ENCODE measurements around the gene MAP4K5. TPM values are rescaled to one million over a fixed set of nuclear protein-coding genes. Genes with fewer than 3 reads are reported as not detected.
"Not testable (repeated sequence)": the region's sequence is repeated elsewhere in the genome, so short reads cannot be mapped to it uniquely, and the experiment has no call there.

The MAP4K5 gene
- total RNA-seq, 2 donors from 2014 or later: 16.8 to 17.8 TPM

- peaks cover 0 to 30% of the 10 kb centered on the region in 2 donors for H3K36me3 Mint-ChIP-seq
- H3K9me3 Mint-ChIP-seq: peaks cover 0 to 17% of the 10 kb centered on the region in 2 donors
- no peak for ATAC-seq
- no peak overlapping the region for H3K27ac Mint-ChIP-seq
- no peak for DNase-seq (ENCODE audit: low spot score in 2 of 2)
Observed at GRCh38 chr14:50539051-50539450, 6.7 kb upstream of the MAP4K5 start.

- Mint-ChIP-seq H3K27ac (peak overlapping the region in 1 of 2 donors; percentile 65), H3K36me3 (peaks cover 0 to 22% of the 10 kb centered on the region in 2 donors)
- ATAC-seq: not testable (repeated sequence)
Observed at GRCh38 chr14:50538034-50538433, 5.7 kb upstream of the MAP4K5 start.

GRCh38 chr14:50534997-50535396, 2.6 kb upstream of the MAP4K5 start:
- Mint-ChIP-seq H3K36me3 (peaks cover 6 to 22% of the 10 kb centered on the region in 2 donors), H3K27ac (no peak overlapping the region), H3K9me3 (peaks cover 0 to 17% of the 10 kb centered on the region in 2 donors)
- DNase-seq (ENCODE audit: low spot score in 2 of 2) (no peak), ATAC-seq (no peak)

More at GRCh38 chr14:50538034-50538433, 5.7 kb upstream of the MAP4K5 start:
- not testable (repeated sequence) for DNase-seq (ENCODE audit: low spot score in 2 of 2)
- H3K9me3 Mint-ChIP-seq: peaks cover 0 to 17% of the 10 kb centered on the region in 2 donors

GRCh38 chr14:50534416-50534815, 2.0 kb upstream of the MAP4K5 start:
- no peak for DNase-seq (ENCODE audit: low spot score in 2 of 2)

GRCh38 chr14:50533806-50534205, 1.4 kb upstream of the MAP4K5 start:
- ATAC-seq: no peak
- Mint-ChIP-seq H3K9me3 (peaks cover 0 to 17% of the 10 kb centered on the region in 2 donors), H3K36me3 (peaks cover 6 to 22% of the 10 kb centered on the region in 2 donors), H3K27ac (no peak overlapping the region)
- DNase-seq (ENCODE audit: low spot score in 2 of 2): no peak

More at GRCh38 chr14:50534416-50534815, 2.0 kb upstream of the MAP4K5 start:
- H3K36me3 Mint-ChIP-seq: peaks cover 6 to 22% of the 10 kb centered on the region in 2 donors
- peaks cover 0 to 17% of the 10 kb centered on the region in 2 donors for H3K9me3 Mint-ChIP-seq
- no peak overlapping the region for H3K27ac Mint-ChIP-seq
- ATAC-seq: no peak

GRCh38 chr14:50533241-50533705, 904 bp upstream of the MAP4K5 start:
- DNase-seq (ENCODE audit: low spot score in 2 of 2) (no peak), ATAC-seq (no peak)
- Mint-ChIP-seq H3K9me3 (peaks cover 0 to 17% of the 10 kb centered on the region in 2 donors), H3K36me3 (peaks cover 6 to 20% of the 10 kb centered on the region in 2 donors), H3K27ac (peak overlapping the region; percentile 30 to 81)

- DNase-seq (ENCODE audit: low spot score in 2 of 2) (peak; percentile 32 to 64), ATAC-seq (peak; percentile 7 to 38)
- H3K36me3 Mint-ChIP-seq: peaks cover 6% of the 10 kb centered on the region in 2 donors
- H3K27ac Mint-ChIP-seq: peak overlapping the region; percentile 61 to 81
- H3K9me3 Mint-ChIP-seq: peaks cover 0 to 9% of the 10 kb centered on the region in 2 donors
Observed at GRCh38 chr14:50531595-50532501, 521 bp downstream of the MAP4K5 start.

- Mint-ChIP-seq H3K27ac (peak overlapping the region in 1 of 2 donors; percentile 47), H3K36me3 (peaks cover 0 to 6% of the 10 kb centered on the region in 2 donors)
Observed at GRCh38 chr14:50530794-50531365, 1.5 kb downstream of the MAP4K5 start.

GRCh38 chr14:50530358-50530757, 2.0 kb downstream of the MAP4K5 start:
- ATAC-seq: no peak
- Mint-ChIP-seq H3K36me3 (peaks cover 0 to 6% of the 10 kb centered on the region in 2 donors), H3K27ac (no peak overlapping the region), H3K9me3 (no peaks in the 10 kb centered on the region)
- no peak for DNase-seq (ENCODE audit: low spot score in 2 of 2)

More at GRCh38 chr14:50530794-50531365, 1.5 kb downstream of the MAP4K5 start:
- ATAC-seq (no peak), DNase-seq (ENCODE audit: low spot score in 2 of 2) (no peak)
- peaks cover 0 to 3% of the 10 kb centered on the region in 2 donors for H3K9me3 Mint-ChIP-seq

GRCh38 chr14:50529288-50530179, 2.8 kb downstream of the MAP4K5 start:
- Mint-ChIP-seq H3K27ac (no peak overlapping the region), H3K36me3 (peaks cover 0 to 6% of the 10 kb centered on the region in 2 donors), H3K9me3 (no peaks in the 10 kb centered on the region)
- ATAC-seq (no peak), DNase-seq (ENCODE audit: low spot score in 2 of 2) (no peak)

GRCh38 chr14:50528000-50528399, 4.4 kb downstream of the MAP4K5 start:
- Mint-ChIP-seq H3K36me3 (peaks cover 6 to 8% of the 10 kb centered on the region in 2 donors), H3K27ac (no peak overlapping the region), H3K9me3 (no peaks in the 10 kb centered on the region)
- DNase-seq (ENCODE audit: low spot score in 2 of 2): no peak
- ATAC-seq: no peak

GRCh38 chr14:50524731-50525515, 7.4 kb downstream of the MAP4K5 start:
- ATAC-seq (no peak), DNase-seq (ENCODE audit: low spot score in 2 of 2) (no peak)
- Mint-ChIP-seq H3K9me3 (no peaks in the 10 kb centered on the region), H3K36me3 (peaks cover 0 to 8% of the 10 kb centered on the region in 2 donors), H3K27ac (peak overlapping the region in 1 of 2 donors; percentile 53)

- ATAC-seq (peak in 1 of 2 donors; percentile 17), DNase-seq (ENCODE audit: low spot score in 2 of 2) (no peak)
- Mint-ChIP-seq H3K27ac (peak overlapping the region; percentile 53 to 84), H3K9me3 (no peaks in the 10 kb centered on the region), H3K36me3 (peaks cover 0 to 8% of the 10 kb centered on the region in 2 donors)
Observed at GRCh38 chr14:50524060-50524459, 8.3 kb downstream of the MAP4K5 start.

- no peaks in the 10 kb centered on the region for H3K9me3 Mint-ChIP-seq
- H3K27ac Mint-ChIP-seq: peak overlapping the region; percentile 53 to 84
- H3K36me3 Mint-ChIP-seq: peaks cover 0 to 8% of the 10 kb centered on the region in 2 donors
- DNase-seq (ENCODE audit: low spot score in 2 of 2) (no peak), ATAC-seq (no peak)
Observed at GRCh38 chr14:50523271-50524041, 8.9 kb downstream of the MAP4K5 start.

GRCh38 chr14:50521912-50522341, 10.4 kb downstream of the MAP4K5 start:
- Mint-ChIP-seq H3K27ac (peak overlapping the region; percentile 90 to 99), H3K9me3 (no peaks in the 10 kb centered on the region), H3K36me3 (peaks cover 0 to 8% of the 10 kb centered on the region in 2 donors)
- peak; percentile 76 to 86 for ATAC-seq
- no peak for DNase-seq (ENCODE audit: low spot score in 2 of 2)
